GM06990 (cell line): ENCODE measurements around the gene RPS24.

Source experiments
- DNase-seq: peaks from one replicate; pipeline ENCODE4 v3.0.0-alpha.2; 2011; ENCODE audit not compliant: insufficient read length; ENCODE audit errors: extremely low read depth
- H3K27me3 ChIP-seq: replicated peaks from 2 replicates; pipeline ENCODE4 v1.6.0; 2011; ENCODE audit warnings: low read length; ENCODE audit not compliant: control insufficient read depth, insufficient read depth
- H3K36me3 ChIP-seq: 2 replicates; pipeline ENCODE4 v1.5.1; 2011; ENCODE audit warnings: low read length; ENCODE audit not compliant: control insufficient read depth, insufficient read depth
- H3K4me3 ChIP-seq: replicated peaks from 2 replicates; pipeline ENCODE4 v1.5.1; 2011; ENCODE audit warnings: low read depth, mild to moderate bottlenecking, control low read depth, low read length
- TF ChIP-seq, protein P1 (sequence below): IDR thresholded peaks from 2 replicates; pipeline ENCODE4 v1.5.1; 2011; ENCODE audit warnings: low read length, control low read depth, mild to moderate bottlenecking, inconsistent platforms; ENCODE audit not compliant: insufficient read depth, poor library complexity, severe bottlenecking

Gene RPS24

GRCh38 chr10:78009662-78010061, 24.0 kb upstream of the RPS24 start:
- no peak for DNase-seq
- peaks cover 30% of the 10 kb centered on the region for H3K36me3 ChIP-seq

DNA sequence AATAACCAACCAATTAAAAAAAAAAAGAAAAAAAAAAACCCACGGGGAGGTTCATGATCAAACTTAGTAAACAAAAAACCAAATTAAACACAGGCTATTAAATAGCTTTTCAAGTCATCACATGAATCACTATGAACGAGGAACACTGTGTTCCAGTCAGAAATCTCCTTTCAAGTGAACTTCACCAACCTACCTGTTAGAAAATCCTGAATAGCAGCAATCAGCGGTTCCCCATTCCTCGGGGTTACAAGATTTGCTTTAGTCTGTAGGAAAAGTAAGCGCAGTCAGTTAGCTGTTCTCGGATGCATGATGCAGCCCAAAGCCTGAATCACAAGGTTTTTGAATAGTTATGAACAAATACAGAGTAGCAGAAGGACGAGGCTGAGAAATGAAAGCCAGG, 23.4 kb upstream of the RPS24 start:
- Histone ChIP-seq H3K4me3 (no peak overlapping the region), H3K27me3 (no peaks in the 10 kb centered on the region), H3K36me3 (peaks cover 26% of the 10 kb centered on the region)
- no peak for DNase-seq
- TF ChIP-seq, protein P1, sequence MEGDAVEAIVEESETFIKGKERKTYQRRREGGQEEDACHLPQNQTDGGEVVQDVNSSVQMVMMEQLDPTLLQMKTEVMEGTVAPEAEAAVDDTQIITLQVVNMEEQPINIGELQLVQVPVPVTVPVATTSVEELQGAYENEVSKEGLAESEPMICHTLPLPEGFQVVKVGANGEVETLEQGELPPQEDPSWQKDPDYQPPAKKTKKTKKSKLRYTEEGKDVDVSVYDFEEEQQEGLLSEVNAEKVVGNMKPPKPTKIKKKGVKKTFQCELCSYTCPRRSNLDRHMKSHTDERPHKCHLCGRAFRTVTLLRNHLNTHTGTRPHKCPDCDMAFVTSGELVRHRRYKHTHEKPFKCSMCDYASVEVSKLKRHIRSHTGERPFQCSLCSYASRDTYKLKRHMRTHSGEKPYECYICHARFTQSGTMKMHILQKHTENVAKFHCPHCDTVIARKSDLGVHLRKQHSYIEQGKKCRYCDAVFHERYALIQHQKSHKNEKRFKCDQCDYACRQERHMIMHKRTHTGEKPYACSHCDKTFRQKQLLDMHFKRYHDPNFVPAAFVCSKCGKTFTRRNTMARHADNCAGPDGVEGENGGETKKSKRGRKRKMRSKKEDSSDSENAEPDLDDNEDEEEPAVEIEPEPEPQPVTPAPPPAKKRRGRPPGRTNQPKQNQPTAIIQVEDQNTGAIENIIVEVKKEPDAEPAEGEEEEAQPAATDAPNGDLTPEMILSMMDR: no peak

More at GRCh38 chr10:78009662-78010061, 24.0 kb upstream of the RPS24 start:
- H3K27me3 ChIP-seq: no peaks in the 10 kb centered on the region
- no peak overlapping the region for H3K4me3 ChIP-seq
- TF ChIP-seq, protein P1: no peak

- H3K4me3 ChIP-seq: no peak overlapping the region
- no peaks in the 10 kb centered on the region for H3K27me3 ChIP-seq
- H3K36me3 ChIP-seq: peaks cover 25% of the 10 kb centered on the region
- TF ChIP-seq, protein P1: no peak
- DNase-seq: no peak
These were observed 22.6 kb upstream of the RPS24 start for GRCh38 chr10:78011065-78011464.

GRCh38 chr10:78013564-78013963, 20.1 kb upstream of the RPS24 start:
- H3K4me3 ChIP-seq: no peak overlapping the region
- TF ChIP-seq, protein P1: no peak
- DNase-seq: no peak
- H3K36me3 ChIP-seq: peaks cover 29% of the 10 kb centered on the region
- no peaks in the 10 kb centered on the region for H3K27me3 ChIP-seq

DNA sequence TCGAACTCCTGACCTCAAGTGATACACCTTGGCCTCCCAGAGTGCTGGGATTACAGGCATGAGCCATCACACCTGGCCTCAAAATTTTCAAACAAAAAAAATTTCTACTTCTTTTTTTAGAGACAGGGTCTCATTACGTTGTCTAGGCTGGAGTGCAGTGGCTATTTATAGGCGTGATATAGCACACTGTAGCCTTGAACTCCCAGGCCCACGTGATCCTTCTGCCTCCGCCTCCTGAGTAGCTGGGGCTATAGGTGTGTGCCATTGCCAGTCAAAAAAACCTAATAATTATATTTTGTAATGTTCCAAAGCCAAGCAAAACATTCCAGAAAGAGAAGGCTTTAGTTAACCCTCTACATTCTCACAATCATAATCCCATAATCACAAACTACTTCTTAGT, 18.1 kb upstream of the RPS24 start:
- Histone ChIP-seq H3K27me3 (no peaks in the 10 kb centered on the region), H3K36me3 (peaks cover 28% of the 10 kb centered on the region), H3K4me3 (no peak overlapping the region)
- TF ChIP-seq, protein P1: no peak
- no peak for DNase-seq

DNA sequence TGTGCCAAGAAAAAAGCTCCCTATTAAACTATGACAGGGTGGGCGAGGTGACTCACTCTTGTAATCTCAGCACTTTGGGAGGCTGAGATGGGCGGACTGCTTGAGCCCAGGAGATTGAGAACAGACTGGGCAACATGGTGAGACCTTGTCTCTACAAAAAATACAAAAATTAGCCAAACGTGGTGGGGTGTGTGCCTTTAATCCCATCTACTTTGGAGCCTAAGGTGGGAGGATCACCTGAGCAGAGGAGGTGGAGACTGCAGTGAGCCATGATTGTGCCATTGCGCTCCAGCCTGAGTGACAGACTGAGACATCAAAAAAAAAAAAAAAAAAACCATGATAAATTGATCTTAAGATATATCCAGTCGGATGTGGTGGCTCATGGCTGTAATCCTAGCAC, 15.8 kb upstream of the RPS24 start:
- DNase-seq: no peak
- H3K27me3 ChIP-seq: no peaks in the 10 kb centered on the region
- TF ChIP-seq, protein P1: no peak
- peaks cover 24% of the 10 kb centered on the region for H3K36me3 ChIP-seq
- H3K4me3 ChIP-seq: no peak overlapping the region
